ENCODE results near the gene CHD8.
"Not testable (repeated sequence)": the region's sequence is repeated elsewhere in the genome, so short reads cannot be mapped to it uniquely, and the experiment has no call there.

The CHD8 gene

DNA sequence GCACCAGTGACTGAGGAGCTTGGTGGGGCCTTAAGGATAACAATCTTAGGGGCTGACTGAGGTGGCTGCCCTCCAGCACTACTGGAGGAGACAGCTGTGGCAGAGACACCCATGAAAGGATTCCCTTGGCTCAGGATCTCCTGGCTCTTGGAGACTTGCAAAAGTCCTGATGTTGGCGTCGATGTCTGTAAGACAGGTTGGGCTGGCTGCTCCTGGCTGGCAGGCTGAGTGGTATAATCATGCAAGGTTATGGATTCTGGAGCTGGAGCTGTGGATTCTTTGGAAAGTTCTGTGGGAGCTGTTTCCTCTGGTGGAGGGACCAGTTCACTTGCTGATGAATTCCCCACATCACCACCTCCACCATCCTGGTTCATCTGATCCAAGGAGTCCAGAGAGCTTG lies 24.8 kb downstream of the CHD8 start:
- DNase-seq: no peak

DNA sequence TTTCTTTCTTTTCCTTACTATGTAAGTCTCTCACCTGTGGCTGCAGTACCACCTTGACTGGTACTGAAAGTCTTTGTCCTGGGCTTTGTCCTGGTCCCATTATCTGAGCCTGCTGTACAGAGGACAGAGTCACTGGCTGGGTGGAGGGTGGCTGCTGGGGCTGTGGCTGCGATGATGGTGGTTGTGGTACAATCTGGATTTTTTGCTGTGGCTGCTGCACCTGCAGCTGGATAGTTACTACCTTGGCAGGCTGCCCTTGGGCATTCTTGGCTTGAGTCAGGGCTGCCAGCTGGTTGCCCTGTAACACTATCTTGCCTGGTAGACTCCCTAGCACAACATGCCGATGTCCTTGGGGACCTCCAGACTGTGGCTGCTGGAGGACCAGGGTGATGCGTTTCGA lies 27.0 kb downstream of the CHD8 start:
- DNase-seq: no peak

DNA sequence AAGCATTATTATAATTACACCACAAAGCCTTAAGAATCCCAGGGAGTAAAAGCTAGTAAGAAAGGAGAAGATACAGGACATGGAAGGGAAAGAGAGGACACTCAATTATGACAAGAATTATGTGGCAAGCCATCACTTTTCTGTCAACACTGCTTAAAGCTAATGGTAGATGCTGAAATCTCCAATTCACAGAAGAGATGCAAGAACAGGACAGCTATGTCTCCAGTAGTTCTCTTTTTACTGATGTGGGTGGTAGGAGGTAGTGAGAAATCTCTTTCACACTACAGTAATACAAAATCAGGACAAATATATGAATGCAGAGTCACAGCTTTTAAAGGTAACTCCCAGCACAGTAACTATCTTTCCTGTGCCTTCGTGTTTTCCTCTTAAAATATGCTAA lies 29.2 kb downstream of the CHD8 start:
- DNase-seq: no peak

DNA sequence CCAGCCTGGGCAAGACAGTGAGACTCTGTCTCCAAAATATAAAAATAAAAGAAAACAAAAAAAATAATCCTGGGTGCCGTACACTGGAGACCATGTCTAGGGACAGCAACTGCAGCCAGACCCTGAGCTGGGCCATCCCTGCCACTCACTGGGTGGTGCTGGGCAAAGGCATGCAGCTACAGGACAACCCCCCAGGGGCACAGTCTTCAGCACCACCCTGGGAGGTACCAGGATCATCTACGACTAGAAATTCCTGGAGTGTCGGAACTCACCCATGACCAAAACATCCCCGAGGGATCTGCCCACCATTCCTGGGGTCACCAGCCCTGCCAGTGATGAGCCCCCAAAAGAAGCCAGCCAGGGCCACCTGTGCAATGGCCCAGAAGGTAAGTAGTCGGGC lies 36.4 kb downstream of the CHD8 start:
- DNase-seq: no peak

DNA sequence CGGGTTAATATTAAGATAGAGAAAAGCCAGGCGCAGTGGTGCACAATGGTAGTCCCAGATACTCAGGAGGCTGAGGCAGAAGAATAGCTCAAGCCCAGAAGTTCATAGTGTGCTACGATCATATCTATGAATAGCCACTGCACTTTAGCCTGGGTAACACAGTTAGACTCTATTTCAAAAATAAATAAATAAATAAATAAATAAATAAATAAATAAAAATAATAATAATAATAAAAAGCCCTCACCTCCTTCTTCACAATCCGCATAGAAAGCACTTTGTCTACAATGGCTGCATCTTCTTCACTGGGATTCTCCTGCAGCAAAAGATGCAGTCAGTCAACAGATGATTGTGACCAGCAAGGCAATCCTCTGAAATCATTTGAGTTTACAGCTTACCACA lies 40.6 kb downstream of the CHD8 start:
- DNase-seq: no peak

GRCh38 chr14:21414137-21414631 lies 41.7 kb downstream of the CHD8 start:
- no peak for DNase-seq

DNA sequence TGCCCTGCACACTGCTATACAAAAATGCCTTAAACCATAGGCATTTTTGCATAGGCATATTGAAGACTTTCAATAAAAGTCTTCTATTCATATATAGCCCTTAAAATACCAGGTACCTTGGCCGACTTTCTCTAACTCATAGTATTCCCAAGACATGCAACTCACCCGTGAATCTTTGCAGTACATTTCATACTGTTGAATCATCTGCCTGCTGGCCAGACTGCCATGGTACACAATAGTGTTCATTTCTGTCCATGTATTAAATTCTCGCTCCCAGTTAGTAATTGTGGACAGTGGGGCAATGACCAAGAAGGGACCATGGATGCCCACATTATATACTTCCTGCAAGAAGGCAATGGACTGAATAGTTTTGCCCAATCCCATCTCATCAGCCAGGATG lies 47.8 kb downstream of the CHD8 start:
- DNase-seq: no peak

- DNase-seq: no peak
Measured at GRCh38 chr14:21406213-21406612, 49.7 kb downstream of the CHD8 start.

GRCh38 chr14:21405097-21405496 lies 50.8 kb downstream of the CHD8 start:
- DNase-seq: no peak

GRCh38 chr14:21399311-21399870 lies 56.5 kb downstream of the CHD8 start:
- no peak for DNase-seq

- no peak for DNase-seq
Measured at GRCh38 chr14:21398901-21399300, 57.0 kb downstream of the CHD8 start.

GRCh38 chr14:21395450-21395849 lies 60.5 kb downstream of the CHD8 start:
- DNase-seq: no peak

- DNase-seq: no peak
Measured at GRCh38 chr14:21385188-21385904, 70.6 kb downstream of the CHD8 start.

- no peak for DNase-seq
Measured at GRCh38 chr14:21384494-21384851, 71.5 kb downstream of the CHD8 start.

DNA sequence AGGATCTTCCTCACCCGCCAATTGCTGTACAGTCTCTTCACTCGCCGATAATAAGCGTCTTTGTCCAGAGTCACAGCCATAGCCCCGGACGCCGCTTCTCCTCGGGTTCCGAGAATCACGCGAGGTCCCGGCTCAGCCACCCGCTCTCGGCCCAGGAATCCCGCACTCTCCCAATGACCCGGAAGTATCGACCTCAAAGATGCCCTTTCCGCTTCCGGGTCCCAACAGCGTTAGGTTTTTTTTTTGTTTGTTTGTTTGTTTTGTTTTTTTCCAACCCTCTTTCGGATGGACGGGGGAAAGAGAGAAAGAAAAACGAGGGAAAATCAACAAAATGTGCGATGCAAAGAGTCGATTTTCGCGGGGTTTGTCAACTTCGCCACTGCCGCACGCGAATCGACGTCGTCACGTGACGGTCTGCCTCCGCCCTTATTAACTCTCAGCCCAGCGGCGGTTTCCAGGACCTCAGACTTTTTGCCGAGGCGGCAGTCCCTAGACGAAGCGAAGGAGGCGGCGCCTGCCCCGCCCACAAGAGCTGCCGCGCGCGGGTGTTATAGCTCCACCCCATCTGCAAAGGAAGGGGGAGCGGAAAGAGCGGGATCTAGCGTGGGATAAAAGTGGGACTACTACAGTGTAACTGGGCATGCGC lies 72.0 kb downstream of the CHD8 start, which contains the start of gene SUPT16H:
SUPT16H (minus strand) TSS at position 172 of the 646 bp plus-strand sequence; CDS start at position 80, 92 bp downstream.
- peak; percentile 93 for DNase-seq

- peak; percentile 45 for DNase-seq
Measured at GRCh38 chr14:21382886-21383847, 72.8 kb downstream of the CHD8 start.

GRCh38 chr14:21382095-21382494 lies 73.8 kb downstream of the CHD8 start:
- no peak for DNase-seq

- DNase-seq: no peak
Measured at GRCh38 chr14:21379338-21379737, 76.6 kb downstream of the CHD8 start.

DNA sequence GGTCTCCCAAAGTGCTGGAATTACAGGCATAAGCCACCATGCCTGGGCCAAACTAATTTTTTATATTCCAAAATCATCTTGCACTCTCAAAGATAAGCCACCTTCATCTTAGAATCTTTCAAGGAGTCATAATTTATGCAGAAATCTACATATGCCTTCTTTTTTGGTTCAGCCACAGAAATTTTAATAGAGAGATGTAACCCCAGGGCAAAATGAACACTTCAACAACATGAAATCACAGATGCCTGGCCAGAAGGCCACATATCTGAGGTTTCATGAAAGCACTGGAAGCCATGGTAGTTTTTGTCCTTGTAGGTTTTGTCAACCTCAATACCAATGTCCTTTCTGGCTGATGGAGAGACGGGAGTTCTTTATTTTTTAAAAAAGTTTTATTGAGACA lies 81.9 kb downstream of the CHD8 start:
- no peak for DNase-seq

DNA sequence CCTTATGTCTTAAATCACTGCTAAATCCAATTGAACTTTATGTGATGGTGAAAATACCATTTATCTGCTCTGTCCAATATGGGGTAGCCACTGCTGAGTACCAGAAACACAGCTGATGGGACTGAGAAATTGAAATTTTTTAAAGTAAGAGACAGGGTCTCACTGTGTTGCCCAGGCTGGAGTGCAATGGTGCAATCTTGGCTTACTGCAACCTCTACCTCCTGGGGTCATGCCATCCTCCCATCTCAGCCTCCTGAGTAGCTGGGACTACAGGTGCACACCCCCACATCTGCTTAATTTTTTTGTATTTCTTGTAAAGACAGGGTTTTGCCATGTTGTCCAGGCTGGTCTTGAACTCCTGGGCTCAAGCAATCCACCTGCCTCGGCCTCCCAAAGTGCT lies 83.1 kb downstream of the CHD8 start:
- DNase-seq: not testable (repeated sequence)

DNA sequence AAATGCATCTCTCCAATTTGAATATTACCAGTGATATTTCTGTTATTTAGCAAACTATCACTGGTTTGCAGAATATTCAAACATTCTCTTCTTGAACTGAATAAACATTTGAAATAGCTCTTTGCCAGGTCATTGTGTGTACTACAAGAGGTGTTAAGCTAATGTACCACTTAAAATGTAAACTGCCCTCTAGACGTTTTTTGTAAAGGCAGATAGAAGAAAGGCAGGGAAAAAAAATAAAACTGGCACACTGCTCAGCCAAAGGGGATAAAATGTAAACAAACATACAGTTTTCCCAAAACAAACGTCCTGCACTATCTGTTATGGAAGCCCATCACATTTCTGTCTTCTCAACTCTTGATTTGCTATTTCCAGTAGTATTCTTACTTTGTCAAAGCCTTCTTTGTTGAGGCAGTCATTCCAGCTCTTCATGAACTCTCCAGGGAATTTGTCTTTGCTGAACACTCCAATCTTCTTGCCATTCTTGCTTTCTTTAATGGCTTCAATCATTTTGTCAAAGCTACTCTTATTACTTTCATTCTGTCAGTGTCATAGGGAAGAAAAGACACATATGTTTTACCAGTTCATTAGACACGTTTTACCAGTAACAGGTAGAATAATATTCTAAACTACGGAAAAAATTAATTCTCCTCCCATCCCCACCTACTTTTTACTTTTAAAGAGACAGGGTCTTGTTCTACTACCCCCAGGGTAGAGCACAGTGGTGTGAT lies 85.8 kb downstream of the CHD8 start:
- DNase-seq: no peak

DNA sequence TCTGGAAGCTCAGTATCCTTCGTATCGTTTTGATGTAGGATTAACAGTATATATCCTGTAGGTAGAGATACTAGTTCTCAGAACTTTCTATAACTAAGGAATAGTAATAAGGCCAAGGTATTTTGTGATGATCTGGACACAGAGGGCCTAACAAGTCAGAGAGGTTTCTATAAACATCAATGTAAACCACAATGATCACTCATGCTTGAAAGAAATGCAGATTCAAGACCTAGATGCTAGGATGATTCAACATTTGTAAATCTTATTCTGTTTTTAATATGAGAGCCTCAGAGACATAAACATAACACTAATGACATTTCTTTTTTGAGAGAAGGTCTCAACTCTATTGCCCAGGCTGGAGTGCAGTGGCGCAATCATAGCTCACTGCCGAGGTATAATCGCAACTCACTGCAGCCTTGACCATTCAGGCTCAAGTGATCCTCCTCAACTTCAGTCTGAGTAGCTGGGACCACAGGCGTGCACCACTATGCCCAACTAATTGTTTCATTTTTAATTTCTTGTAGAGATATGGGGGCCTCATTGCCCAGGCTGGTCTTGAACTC lies 88.3 kb downstream of the CHD8 start:
- no peak for DNase-seq

Measured in stimulated activated CD4-positive, alpha-beta T cell treated with anti-CD3 and anti-CD28 coated beads, Interleukin-4, amount 100 ng/mL, for 1 hour (primary cell).